Prostate gland (tissue), 2 donors: ENCODE data around the gene RPS6KA3.

Source experiments
- CTCF ChIP-seq, 4 experiments: fragments of 200-600 bp in 2 of 4; fragments of 450-650 bp in 2 of 4; sonication (generic) in 2 of 4; IDR thresholded peaks; 1 replicate in 3 of 4; 2 replicates in 1 of 4; pipeline ENCODE4 v1.5.1; 2016 to 2019; ENCODE audit warnings: antibody characterized with exemption in 4 of 4, mild to moderate bottlenecking in 2 of 4, moderate library complexity in 2 of 4
- POLR2AphosphoS5 ChIP-seq: sonication (generic); formaldehyde crosslinking; IDR thresholded peaks from one replicate; pipeline ENCODE4 v1.6.1; 2017; ENCODE audit warnings: antibody characterized with exemption

DNA sequence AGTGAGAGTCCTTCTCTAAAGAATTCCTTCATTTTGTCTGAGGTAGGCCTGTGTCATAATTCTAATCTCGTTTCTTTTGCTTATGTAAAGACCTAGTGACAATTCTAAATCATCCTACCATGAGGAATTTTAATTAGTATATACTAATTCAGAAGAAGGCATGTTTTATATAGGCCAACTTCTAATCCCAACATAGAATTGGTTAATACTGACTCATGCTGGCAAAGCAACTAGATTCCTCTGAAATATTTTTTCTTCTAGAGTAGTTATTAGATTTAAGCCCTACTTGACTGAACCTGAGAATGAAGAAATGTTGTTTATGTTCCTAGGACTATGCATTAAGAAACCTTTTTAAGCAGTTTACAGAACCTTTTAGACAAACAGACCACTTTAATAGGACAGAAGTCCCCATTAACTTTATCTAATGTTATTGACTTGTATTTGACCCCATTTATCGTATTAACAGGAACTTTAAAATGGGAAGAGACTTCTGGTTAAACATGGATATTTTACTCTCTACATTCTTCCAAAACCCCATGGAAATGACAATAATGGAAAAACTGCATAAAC is 69.0 kb downstream of the RPS6KA3 start:
- TF ChIP-seq CTCF (IDR thresholded peaks at IDR 0.05) (no peak), POLR2AphosphoS5 (no peak)
